ENCODE measurements around the gene SLC13A4.

SLC13A4 gene

GRCh38 chr7:135683609-135684008 is 44.4 kb downstream of the SLC13A4 start:
- H3K9ac ChIP-seq, result no peak overlapping the region
- no peaks in the 10 kb centered on the region for H3K79me2 ChIP-seq (ENCODE audit: insufficient read depth, low read depth)
- H3K4me1 ChIP-seq (ENCODE audit: low read depth, poor library complexity, severe bottlenecking), result peaks cover 41% of the 10 kb centered on the region
- no peak overlapping the region for H3K27ac ChIP-seq
- no peaks in the 10 kb centered on the region for H3K36me3 ChIP-seq (ENCODE audit: insufficient read depth)
- H4K20me1 ChIP-seq (ENCODE audit: insufficient read depth), result no peaks in the 10 kb centered on the region
- no peaks in the 10 kb centered on the region for H3K27me3 ChIP-seq (ENCODE audit: insufficient read depth, low read depth)
- no peak overlapping the region for H3K4me2 ChIP-seq
- TF ChIP-seq CTCF (conservative IDR thresholded peaks at IDR 0.05; ENCODE audit: low read depth, low read length), result no peak
- H2AFZ ChIP-seq (ENCODE audit: low read depth), result no peak overlapping the region
- H3K4me3 ChIP-seq (IDR thresholded peaks at IDR 0.05; ENCODE audit: insufficient read depth, low read depth, low read length), result no peak overlapping the region

GRCh38 chr7:135682191-135682590 is 45.8 kb downstream of the SLC13A4 start:
- Histone ChIP-seq H3K4me1 (ENCODE audit: low read depth, poor library complexity, severe bottlenecking) (peaks cover 41% of the 10 kb centered on the region), H3K27ac (no peak overlapping the region), H3K27me3 (ENCODE audit: insufficient read depth, low read depth) (no peaks in the 10 kb centered on the region), H3K79me2 (ENCODE audit: insufficient read depth, low read depth) (no peaks in the 10 kb centered on the region), H3K4me3 (IDR thresholded peaks at IDR 0.05; ENCODE audit: insufficient read depth, low read depth, low read length) (no peak overlapping the region), H2AFZ (ENCODE audit: low read depth) (no peak overlapping the region), H3K36me3 (ENCODE audit: insufficient read depth) (no peaks in the 10 kb centered on the region), H4K20me1 (ENCODE audit: insufficient read depth) (no peaks in the 10 kb centered on the region), H3K9ac (no peak overlapping the region), H3K4me2 (peak overlapping the region; percentile 88; the same call in 1 of the 2 replicates)
- TF ChIP-seq CTCF (conservative IDR thresholded peaks at IDR 0.05; ENCODE audit: low read depth, low read length), result no peak

GRCh38 chr7:135681762-135682161 is 46.2 kb downstream of the SLC13A4 start:
- H3K4me3 ChIP-seq (IDR thresholded peaks at IDR 0.05; ENCODE audit: insufficient read depth, low read depth, low read length), result no peak overlapping the region
- H3K79me2 ChIP-seq (ENCODE audit: insufficient read depth, low read depth), result no peaks in the 10 kb centered on the region
- no peaks in the 10 kb centered on the region for H3K27me3 ChIP-seq (ENCODE audit: insufficient read depth, low read depth)
- H3K27ac ChIP-seq, result peak overlapping the region; percentile 68; the same call in 1 of the 2 replicates
- peaks cover 41% of the 10 kb centered on the region for H3K4me1 ChIP-seq (ENCODE audit: low read depth, poor library complexity, severe bottlenecking)
- TF ChIP-seq CTCF (conservative IDR thresholded peaks at IDR 0.05; ENCODE audit: low read depth, low read length), result no peak
- no peaks in the 10 kb centered on the region for H4K20me1 ChIP-seq (ENCODE audit: insufficient read depth)
- no peaks in the 10 kb centered on the region for H3K36me3 ChIP-seq (ENCODE audit: insufficient read depth)
- H3K9ac ChIP-seq, result peak overlapping the region; percentile 44; the same call in 1 of the 2 replicates
- H2AFZ ChIP-seq (ENCODE audit: low read depth), result no peak overlapping the region; the same call in 1 of the 2 replicates
- peak overlapping the region; percentile 88 for H3K4me2 ChIP-seq

GRCh38 chr7:135678612-135679575 is 49.1 kb downstream of the SLC13A4 start:
- Histone ChIP-seq H3K27me3 (ENCODE audit: insufficient read depth, low read depth) (no peaks in the 10 kb centered on the region), H3K4me3 (IDR thresholded peaks at IDR 0.05; ENCODE audit: insufficient read depth, low read depth, low read length) (no peak overlapping the region), H3K36me3 (ENCODE audit: insufficient read depth) (no peaks in the 10 kb centered on the region), H3K9ac (no peak overlapping the region), H3K4me2 (peak overlapping the region; percentile 9; the same call in 1 of the 2 replicates), H3K4me1 (ENCODE audit: low read depth, poor library complexity, severe bottlenecking) (peaks cover 41% of the 10 kb centered on the region), H2AFZ (ENCODE audit: low read depth) (no peak overlapping the region), H3K27ac (no peak overlapping the region), H4K20me1 (ENCODE audit: insufficient read depth) (no peaks in the 10 kb centered on the region), H3K79me2 (ENCODE audit: insufficient read depth, low read depth) (no peaks in the 10 kb centered on the region)
- TF ChIP-seq CTCF (conservative IDR thresholded peaks at IDR 0.05; ENCODE audit: low read depth, low read length), result no peak
